Measurements from ENCODE around the gene CPEB4.

Gene CPEB4

GRCh38 chr5:173933901-173934300 lies 45.8 kb downstream of the CPEB4 start:
- in situ Hi-C loops (cut with HindIII; ENCODE audit: low sequenced_read_pairs), result no loop called here

- in situ Hi-C loops (cut with HindIII; ENCODE audit: low sequenced_read_pairs), result no loop called here
These were observed 47.2 kb downstream of the CPEB4 start for GRCh38 chr5:173935396-173935795.

GRCh38 chr5:173940269-173940668 lies 52.1 kb downstream of the CPEB4 start:
- in situ Hi-C loops (cut with HindIII; ENCODE audit: low sequenced_read_pairs), result no loop called here

GRCh38 chr5:173941102-173941501 lies 53.0 kb downstream of the CPEB4 start:
- in situ Hi-C loops (cut with HindIII; ENCODE audit: low sequenced_read_pairs), result no loop called here

- in situ Hi-C loops (cut with HindIII; ENCODE audit: low sequenced_read_pairs), result no loop called here
These were observed 53.7 kb downstream of the CPEB4 start for GRCh38 chr5:173941758-173942401.

- in situ Hi-C loops (cut with HindIII; ENCODE audit: low sequenced_read_pairs), result no loop called here
These were observed 56.4 kb downstream of the CPEB4 start for GRCh38 chr5:173944511-173944910.

- in situ Hi-C loops (cut with HindIII; ENCODE audit: low sequenced_read_pairs), result no loop called here
These were observed 57.0 kb downstream of the CPEB4 start for GRCh38 chr5:173945160-173945559.

GRCh38 chr5:173946323-173946722 lies 58.2 kb downstream of the CPEB4 start:
- in situ Hi-C loops (cut with HindIII; ENCODE audit: low sequenced_read_pairs), result no loop called here

- in situ Hi-C loops (cut with HindIII; ENCODE audit: low sequenced_read_pairs), result no loop called here
These were observed 62.7 kb downstream of the CPEB4 start for GRCh38 chr5:173950829-173951228.

GRCh38 chr5:173953528-173954090 lies 65.5 kb downstream of the CPEB4 start:
- in situ Hi-C loops (cut with HindIII; ENCODE audit: low sequenced_read_pairs), result no loop called here

- in situ Hi-C loops (cut with HindIII; ENCODE audit: low sequenced_read_pairs), result no loop called here
These were observed 66.7 kb downstream of the CPEB4 start for GRCh38 chr5:173954671-173955521.

- in situ Hi-C loops (cut with HindIII; ENCODE audit: low sequenced_read_pairs), result loop anchor here (5.0 kb wide), 1 partner anchor 49 kb away; no protein-coding TSS in a partner anchor
These were observed 72.8 kb downstream of the CPEB4 start for GRCh38 chr5:173960986-173961385.

- in situ Hi-C loops (cut with HindIII; ENCODE audit: low sequenced_read_pairs), result loop anchor here (5.0 kb wide), 1 partner anchor 49 kb away; no protein-coding TSS in a partner anchor
These were observed 73.3 kb downstream of the CPEB4 start for GRCh38 chr5:173961418-173961817.

GRCh38 chr5:173962436-173962972 lies 74.4 kb downstream of the CPEB4 start:
- in situ Hi-C loops (cut with HindIII; ENCODE audit: low sequenced_read_pairs), result loop anchor here (5.0 kb wide), 1 partner anchor 50 kb away; no protein-coding TSS in a partner anchor

GRCh38 chr5:173963182-173963838 lies 75.2 kb downstream of the CPEB4 start:
- in situ Hi-C loops (cut with HindIII; ENCODE audit: low sequenced_read_pairs), result loop anchor here (5.0 kb wide), 1 partner anchor 51 kb away; no protein-coding TSS in a partner anchor

- in situ Hi-C loops (cut with HindIII; ENCODE audit: low sequenced_read_pairs), result loop anchor here (5.0 kb wide), 1 partner anchor 52 kb away; no protein-coding TSS in a partner anchor
These were observed 75.8 kb downstream of the CPEB4 start for GRCh38 chr5:173963867-173964441.

- in situ Hi-C loops (cut with HindIII; ENCODE audit: low sequenced_read_pairs), result loop anchor here (5.0 kb wide), 1 partner anchor 52 kb away; no protein-coding TSS in a partner anchor
These were observed 76.4 kb downstream of the CPEB4 start for GRCh38 chr5:173964506-173964905.

GRCh38 chr5:173967241-173967640 lies 79.1 kb downstream of the CPEB4 start:
- in situ Hi-C loops (cut with HindIII; ENCODE audit: low sequenced_read_pairs), result no loop called here

- in situ Hi-C loops (cut with HindIII; ENCODE audit: low sequenced_read_pairs), result no loop called here
These were observed 80.1 kb downstream of the CPEB4 start for GRCh38 chr5:173968154-173968797.
